ENCODE results near the gene EXOC3L1. TPM values are rescaled to one million over a fixed set of nuclear protein-coding genes. Genes with fewer than 3 reads are reported as not detected.
A peak's percentile ranks its signal among the peaks of the same experiment; 100 is the strongest.

The EXOC3L1 gene
- total and polyA plus RNA-seq, 2 of the 13 experiments (the other 11 are each of a cell fraction or from before 2014, with no cell fraction given): 0.12 TPM; not detected in 1

- TF ChIP-seq ZNF737 (CRISPR knock-in tag; IDR thresholded peaks at IDR 0.05; ENCODE audit: borderline replicate concordance): no peak
- TF ChIP-seq ZBTB34 (CRISPR knock-in tag; IDR thresholded peaks at IDR 0.05): no peak
- TF ChIP-seq PHF21A (CRISPR knock-in tag; IDR thresholded peaks at IDR 0.05): no peak
- 0 out of 2 replicates have a peak, but pooled peaks have one; percentile 46 for TF ChIP-seq CREB1 (IDR thresholded peaks at IDR 0.05)
- no peak for TF ChIP-seq CREB1 (CRISPR knock-in tag; IDR thresholded peaks at IDR 0.05)
- TF ChIP-seq ZBTB3 (CRISPR knock-in tag; IDR thresholded peaks at IDR 0.05; ENCODE audit: borderline replicate concordance, low read depth): no peak
- no peak; the same call in 1 of the 2 replicates for TF ChIP-seq ZSCAN5A (CRISPR knock-in tag; IDR thresholded peaks at IDR 0.05; ENCODE audit: borderline replicate concordance)
- TF ChIP-seq KLF9 (CRISPR knock-in tag; IDR thresholded peaks at IDR 0.05; ENCODE audit: low read depth): no peak
- TF ChIP-seq NAIF1 (CRISPR knock-in tag; IDR thresholded peaks at IDR 0.05; ENCODE audit: borderline replicate concordance): no peak
- TF ChIP-seq FIP1L1 (IDR thresholded peaks at IDR 0.05; ENCODE audit: borderline replicate concordance, insufficient read depth, low read depth, low read length): no peak
- TF ChIP-seq NFKB2 (CRISPR knock-in tag; IDR thresholded peaks at IDR 0.05; ENCODE audit: borderline replicate concordance): peak; percentile 77; the same call in 1 of the 2 replicates
- no peak; the same call in 1 of the 2 replicates for TF ChIP-seq KLF6 (CRISPR knock-in tag; IDR thresholded peaks at IDR 0.05)
- TF ChIP-seq ATF7 (IDR thresholded peaks at IDR 0.05): no peak
- no peak for TF ChIP-seq ATF7 (CRISPR knock-in tag; IDR thresholded peaks at IDR 0.05)
- TF ChIP-seq HNF1B (CRISPR knock-in tag; IDR thresholded peaks at IDR 0.05): peak; percentile 77
- peak; percentile 83 for TF ChIP-seq ZNF264 (CRISPR knock-in tag; IDR thresholded peaks at IDR 0.05)
- no peak for TF ChIP-seq IRF1 (CRISPR knock-in tag; IDR thresholded peaks at IDR 0.05; ENCODE audit: low read depth)
- no peak for TF ChIP-seq USF2 (IDR thresholded peaks at IDR 0.05; ENCODE audit: low read depth, low read length)
- no peak for TF ChIP-seq USF2 (CRISPR knock-in tag; IDR thresholded peaks at IDR 0.05; ENCODE audit: borderline replicate concordance)
- no peak for TF ChIP-seq SOX13 (IDR thresholded peaks at IDR 0.05)
- peak in 1 of 2 experiments; percentile 56; a peak in 2 of 4 replicates for TF ChIP-seq SOX13 (CRISPR knock-in tag; conservative IDR thresholded peaks at IDR 0.05 in 1 of 2, IDR thresholded peaks at IDR 0.05 in 1 of 2)
Observed at GRCh38 chr16:67191995-67192681, 2.2 kb upstream of the EXOC3L1 start, which contains the start of gene E2F4 (continued).

Measured in HepG2 (cell line).